ENCODE results near the gene ABCA4.
A peak's percentile ranks its signal among the peaks of the same experiment; 100 is the strongest.

Gene ABCA4

DNA sequence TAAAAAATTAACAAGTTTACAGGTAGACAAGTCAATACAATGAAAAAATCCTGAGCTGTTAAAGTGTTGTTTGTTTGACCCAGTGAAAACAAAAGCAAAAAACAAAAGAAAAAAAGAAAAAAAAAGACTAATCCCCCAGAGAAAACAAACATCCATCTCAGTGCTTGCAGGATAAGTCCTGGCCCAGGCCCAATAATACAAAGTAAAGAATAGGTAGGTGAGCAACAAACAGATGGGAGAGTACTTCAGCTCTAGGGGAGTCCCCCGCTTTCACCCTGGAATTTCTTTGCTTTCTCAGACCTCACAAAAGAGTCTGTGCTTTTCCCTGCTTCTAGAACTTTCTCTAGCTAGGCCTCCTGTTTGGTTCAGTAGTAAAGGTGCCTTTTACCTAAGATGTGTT, 70.3 kb downstream of the ABCA4 start:
- no peak for DNase-seq (ENCODE audit: low read depth)

- DNase-seq (ENCODE audit: low read depth) = no peak
These were observed 70.7 kb downstream of the ABCA4 start for GRCh38 chr1:94050254-94050653.

DNA sequence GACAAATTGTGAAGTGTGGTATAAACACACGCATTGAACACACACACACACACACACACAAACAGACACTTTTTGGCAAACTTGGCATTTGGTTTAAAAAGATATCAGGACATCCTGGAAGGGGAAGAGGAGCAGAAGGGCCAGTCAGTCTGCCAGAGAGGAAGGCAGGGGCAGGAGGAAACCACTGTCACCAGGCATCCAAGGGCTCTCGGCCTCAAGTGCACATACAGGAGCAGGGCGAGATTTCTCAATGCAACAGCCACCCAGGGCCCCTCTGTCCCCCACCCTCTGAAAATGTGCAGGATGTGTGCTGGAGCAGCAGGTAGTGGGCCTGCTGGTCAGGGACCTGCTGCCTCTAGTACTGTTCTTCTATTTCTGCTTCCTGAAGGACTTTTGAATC, 71.2 kb downstream of the ABCA4 start:
- no peak for DNase-seq (ENCODE audit: low read depth)

GRCh38 chr1:94048413-94049164, 72.4 kb downstream of the ABCA4 start:
- no peak for DNase-seq (ENCODE audit: low read depth)

DNA sequence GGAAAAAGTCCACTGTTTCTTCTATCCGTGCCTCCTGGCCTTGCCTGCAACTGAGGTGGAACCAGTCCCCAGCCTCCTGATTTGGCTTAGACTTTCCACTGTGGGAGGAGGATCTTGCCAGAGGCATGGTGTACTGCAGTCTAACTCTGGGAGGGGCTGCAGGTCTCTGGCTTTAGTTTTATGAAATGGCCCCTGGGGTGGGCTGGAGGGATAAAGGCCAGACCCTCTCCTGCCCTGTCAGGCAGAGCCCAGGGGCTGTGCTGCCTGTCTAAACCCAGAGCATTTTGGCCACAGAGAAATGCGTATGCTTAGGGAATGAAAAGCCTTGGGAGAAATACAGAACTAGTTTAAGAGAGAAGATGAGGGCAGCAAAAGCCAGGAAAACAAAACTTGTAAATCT, 73.0 kb downstream of the ABCA4 start:
- DNase-seq (ENCODE audit: low read depth) = no peak

DNA sequence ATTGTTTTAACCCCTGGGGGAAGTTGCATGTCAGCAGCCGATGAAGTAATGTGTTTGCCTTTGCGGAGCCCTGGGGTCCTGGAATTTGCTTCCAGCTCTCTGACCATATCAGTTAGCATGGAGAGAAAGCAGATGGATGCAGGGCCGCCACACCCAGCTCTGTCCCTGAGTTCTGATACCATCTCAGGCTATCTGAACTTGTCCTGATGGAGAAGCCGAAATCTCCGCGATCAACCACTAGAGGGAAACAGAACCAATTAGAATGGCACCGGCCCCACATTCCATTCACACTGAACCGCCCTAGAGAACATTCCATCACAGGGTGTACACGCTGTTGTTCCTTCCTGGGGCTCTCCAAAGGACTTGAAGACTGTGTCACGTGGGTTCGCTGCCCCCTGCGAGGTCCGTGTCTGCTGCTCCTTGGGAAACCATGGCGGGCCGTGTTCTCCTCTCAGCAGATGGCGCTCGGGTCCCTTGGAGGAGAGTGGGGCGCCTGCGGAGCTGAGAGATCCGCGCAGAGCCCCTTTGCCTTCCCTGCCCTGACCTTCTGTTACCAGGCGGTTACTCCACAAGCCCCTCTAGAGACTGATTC, 75.4 kb downstream of the ABCA4 start:
- no peak for DNase-seq (ENCODE audit: low read depth)

GRCh38 chr1:94044891-94045290, 76.1 kb downstream of the ABCA4 start:
- no peak for DNase-seq (ENCODE audit: low read depth)

- no peak for DNase-seq (ENCODE audit: low read depth)
These were observed 76.6 kb downstream of the ABCA4 start for GRCh38 chr1:94044290-94044790.

GRCh38 chr1:94043738-94044289, 77.1 kb downstream of the ABCA4 start:
- no peak for DNase-seq (ENCODE audit: low read depth)

DNA sequence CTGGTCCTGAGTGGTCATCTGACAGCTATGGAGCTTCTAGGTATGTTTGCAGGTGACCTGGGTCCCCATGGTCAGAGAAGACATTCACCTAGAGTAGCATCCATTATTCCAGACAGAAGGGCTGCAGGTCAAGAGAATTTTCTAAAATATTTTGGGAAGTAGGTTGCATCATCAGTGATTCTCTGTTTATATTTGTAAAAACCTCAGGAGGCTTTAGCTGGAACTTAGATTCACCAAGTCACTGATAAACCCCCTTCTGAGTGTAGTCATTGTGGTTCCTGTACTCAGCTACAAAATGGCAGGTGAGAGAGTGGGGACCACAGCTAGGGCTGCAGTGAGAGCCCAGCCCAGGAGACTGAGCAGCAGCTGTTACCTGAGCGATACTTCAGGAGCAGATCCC, 78.6 kb downstream of the ABCA4 start:
- DNase-seq (ENCODE audit: low read depth) = no peak

GRCh38 chr1:94039871-94040569, 80.9 kb downstream of the ABCA4 start:
- DNase-seq (ENCODE audit: low read depth) = no peak

- peak; percentile 20 for DNase-seq (ENCODE audit: low read depth)
These were observed 81.5 kb downstream of the ABCA4 start for GRCh38 chr1:94039514-94039870.

GRCh38 chr1:94038511-94038910, 82.4 kb downstream of the ABCA4 start:
- no peak for DNase-seq (ENCODE audit: low read depth)

DNA sequence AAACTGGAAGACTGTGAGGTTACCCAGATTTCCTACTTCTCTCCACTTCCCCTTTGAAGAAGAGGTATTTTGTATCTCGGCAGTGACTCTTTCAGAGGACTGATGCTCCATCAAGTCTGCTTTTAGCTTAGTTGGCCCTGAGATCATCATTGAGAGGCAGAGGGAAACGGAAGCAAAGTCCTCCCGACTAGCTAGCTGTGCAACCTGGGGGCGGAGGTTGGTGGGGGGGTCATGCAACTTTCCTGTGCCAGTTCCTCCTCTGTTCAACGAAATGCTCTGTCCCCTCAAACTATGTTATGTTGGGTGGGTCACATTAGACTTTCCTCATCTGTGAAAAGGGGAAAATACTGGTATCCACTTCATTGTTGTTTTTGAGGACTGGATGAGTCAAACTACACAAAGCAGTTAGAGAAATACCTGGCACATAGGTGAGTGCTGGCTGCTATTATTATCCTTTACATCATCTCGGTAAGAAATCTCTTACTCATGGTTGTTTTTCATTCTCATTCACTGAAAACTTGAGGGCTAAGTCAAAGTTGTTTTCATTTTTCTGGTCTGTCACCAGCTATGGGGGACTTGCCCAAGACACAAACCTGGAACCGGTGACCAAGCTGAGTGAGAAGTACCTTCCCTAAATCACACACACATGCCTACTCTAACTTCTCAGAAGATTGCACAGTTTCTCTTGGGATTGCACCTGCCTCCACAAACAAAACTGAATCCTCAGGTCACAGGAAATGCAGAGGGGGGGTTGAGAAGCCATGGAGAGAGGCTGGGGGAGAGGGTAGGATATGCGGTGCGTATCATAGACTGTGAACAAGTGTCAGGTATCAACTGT, 83.3 kb downstream of the ABCA4 start:
- no peak for DNase-seq (ENCODE audit: low read depth)

- no peak for DNase-seq (ENCODE audit: low read depth)
These were observed 84.2 kb downstream of the ABCA4 start for GRCh38 chr1:94036730-94037129.

GRCh38 chr1:94033849-94034248, 87.1 kb downstream of the ABCA4 start:
- no peak for DNase-seq (ENCODE audit: low read depth)

DNA sequence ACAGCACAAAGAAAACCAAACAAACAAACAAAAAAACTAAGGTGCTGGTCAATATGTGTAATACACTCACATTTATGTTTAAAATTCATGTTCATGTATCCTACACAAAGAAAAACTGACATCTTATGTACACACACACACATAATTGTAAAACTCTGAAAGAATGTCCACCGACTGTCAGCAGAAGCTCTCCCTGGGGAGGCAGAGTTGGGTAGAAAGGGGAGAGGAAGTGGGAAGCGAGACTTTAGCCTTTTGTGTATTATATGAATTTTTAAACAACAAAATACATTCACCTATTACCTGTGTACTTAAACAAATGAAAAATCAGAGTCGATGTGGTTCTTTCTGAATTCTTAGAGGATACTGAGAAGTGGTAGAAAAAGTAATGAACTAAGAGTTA, 88.3 kb downstream of the ABCA4 start:
- no peak for DNase-seq (ENCODE audit: low read depth)

DNA sequence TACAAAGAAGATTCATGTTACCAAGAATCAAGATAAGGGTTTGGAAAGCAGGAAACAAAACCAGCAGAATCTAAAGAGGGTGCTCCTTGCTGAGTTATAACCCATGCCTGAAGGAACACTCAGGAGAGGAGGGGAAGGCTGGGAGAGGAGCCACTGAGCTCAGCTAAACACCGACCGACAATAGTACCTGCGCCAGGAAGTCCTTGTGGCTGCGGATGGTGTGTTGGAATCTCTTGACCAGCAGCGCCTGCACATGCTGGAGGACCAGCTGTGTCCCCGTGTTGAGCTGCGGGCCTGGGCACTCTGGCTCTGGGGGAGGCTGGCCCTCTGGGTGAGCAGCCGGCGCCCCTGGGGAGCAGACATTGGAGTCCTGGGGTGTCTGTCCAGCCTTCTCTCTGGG, 89.4 kb downstream of the ABCA4 start:
- DNase-seq (ENCODE audit: low read depth) = no peak

DNA sequence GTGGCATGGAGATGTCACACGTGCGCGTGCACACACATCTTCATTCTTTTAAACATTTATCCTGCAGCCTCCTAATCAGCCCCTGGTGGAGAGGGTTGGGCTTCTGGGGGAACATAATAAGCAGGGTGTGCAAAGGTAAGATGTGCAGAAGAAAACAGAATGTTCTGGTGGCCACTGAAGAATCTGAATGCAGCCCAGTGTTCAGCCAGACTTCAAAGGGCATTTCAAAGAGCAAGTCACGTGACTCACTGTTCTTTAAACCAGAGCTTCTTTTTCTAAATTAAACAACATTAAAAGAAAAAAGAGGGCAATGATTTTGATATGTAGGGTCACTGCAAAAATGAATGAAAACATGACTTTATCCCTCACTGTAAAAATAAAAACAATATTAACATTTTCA, 89.8 kb downstream of the ABCA4 start:
- no peak for DNase-seq (ENCODE audit: low read depth)

DNA sequence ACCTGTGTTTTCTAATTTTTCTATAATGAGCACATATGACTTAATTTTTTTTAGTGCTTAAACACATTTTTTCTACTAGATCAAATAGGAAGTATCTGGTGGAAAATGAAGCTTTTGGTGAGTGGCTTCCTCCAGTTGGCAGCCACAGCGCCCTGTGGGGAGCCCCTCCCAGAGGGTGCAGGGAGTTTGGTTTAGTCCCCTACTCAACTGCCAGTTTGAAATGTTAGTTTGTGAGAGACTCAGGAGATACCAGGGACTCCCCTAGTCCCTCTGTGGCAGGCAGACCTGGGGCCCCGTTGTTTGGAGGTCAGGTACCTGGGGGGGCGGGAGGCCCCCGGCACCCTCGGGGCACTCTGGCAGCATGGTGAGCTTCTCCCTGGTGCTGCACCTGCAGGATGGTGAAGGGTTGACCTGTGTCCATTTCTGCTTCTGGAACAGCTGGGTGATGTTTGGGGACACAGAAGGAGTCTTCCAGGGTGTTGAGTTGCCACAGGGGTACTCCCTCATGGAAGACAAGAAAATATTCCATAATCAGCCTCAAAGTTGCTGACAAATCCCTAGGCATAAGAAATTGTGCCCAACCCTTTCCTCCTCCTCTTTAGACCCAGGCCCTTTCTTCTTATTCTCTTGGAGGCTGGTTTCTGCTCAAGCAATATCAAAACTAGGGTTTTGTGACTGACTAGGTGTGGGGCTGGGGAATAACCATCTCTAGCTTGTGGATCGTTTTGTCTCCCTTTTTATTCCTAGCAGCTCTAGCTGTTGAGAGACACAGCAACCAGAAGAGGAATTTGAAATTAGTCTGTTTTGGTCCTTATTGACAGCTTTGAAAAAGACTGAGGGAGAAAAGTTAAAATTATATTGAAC, 91.6 kb downstream of the ABCA4 start:
- no peak for DNase-seq (ENCODE audit: low read depth)

Measured in activated T-helper 9 cell treated with anti-CD3 and anti-CD28 coated beads, Interleukin-2, amount 50 U/mL, for 16 hours (primary cell).